HepG2 (cell line): ENCODE results near the gene CCL1. TPM values are rescaled to one million over a fixed set of nuclear protein-coding genes. Genes with fewer than 3 reads are reported as not detected.

Experiments
- ATAC-seq: fragments of 200-7000 bp; cut with Tn5 transposase; 3 replicates; pipeline ENCODE4 v1.9.1; 2020; ENCODE audit warnings: mild to moderate bottlenecking, moderate library complexity
- BruUV-seq: library from RNA; stranded (reverse); fragments of 400-500 nt; replicated peaks from 2 replicates; lab custom pipeline; 2021; lab: Mats Ljungman, UMichigan
- CTCF ChIA-PET: fragments of 300-600 bp; formaldehyde crosslinking; extraction: SDS; loops from one replicate; lab custom pipeline; 2021; ENCODE audit warnings: low total read pairs, inconsistent platforms, low intra/inter-chr PET ratio; lab: Yijun Ruan, JAX
- POLR2A ChIA-PET: fragments of 350-600 bp; sonication (Branson Sonifier 250); formaldehyde crosslinking; loops from one replicate; lab custom pipeline; 2020; ENCODE audit warnings: antibody characterized with exemption, inconsistent platforms; lab: Yijun Ruan, JAX
- DNase-seq: peaks from one replicate; pipeline ENCODE4 v3.0.0-alpha.2; 2015; ENCODE audit warnings: low spot score
- FAIRE-seq: peaks from 3 replicates; lab custom pipeline; 2011; peaks lifted over from hg19 to GRCh38; lab: Jason Lieb, UNC
- H2AFZ ChIP-seq: one replicate; pipeline ENCODE4 v1.6.1; 2011; ENCODE audit warnings: low read length, inconsistent platforms
- H3K27ac ChIP-seq: fragments of 300-600 bp; 3 replicates; pipeline ENCODE4 v1.8.0; 2011; ENCODE audit warnings: mixed run types, mild to moderate bottlenecking, mixed read lengths, low read length, inconsistent platforms; ENCODE audit not compliant: insufficient read depth; ENCODE audit errors: extremely low read length
- H3K27me3 ChIP-seq, 2 experiments: fragments of 200-600 bp in 1 of 2; 2 replicates in 1 of 2; 3 replicates in 1 of 2; pipeline versions ENCODE4 v1.6.0 to v1.8.0; 2011; ENCODE audit warnings: low read length in 2 of 2, mild to moderate bottlenecking in 2 of 2, moderate library complexity in 2 of 2, inconsistent platforms in 1 of 2; ENCODE audit not compliant: insufficient read depth in 2 of 2, control insufficient read depth in 1 of 2
- H3K36me3 ChIP-seq, 2 experiments: fragments of 200-600 bp in 1 of 2; replicated peaks in 1 of 2; 2 replicates in 1 of 2; 3 replicates in 1 of 2; pipeline versions ENCODE4 v1.5.1 to v1.8.0; 2011; ENCODE audit warnings: low read length in 2 of 2, inconsistent platforms in 1 of 2; ENCODE audit not compliant: insufficient read depth in 2 of 2, control insufficient read depth in 1 of 2
- H3K4me1 ChIP-seq: 2 replicates; pipeline ENCODE4 v1.5.1; 2012; ENCODE audit warnings: low read length, inconsistent platforms; ENCODE audit not compliant: insufficient read depth
- H3K4me2 ChIP-seq: 2 replicates; pipeline ENCODE4 v1.6.0; 2011; ENCODE audit warnings: low read depth, low read length, inconsistent platforms
- H3K4me3 ChIP-seq, 3 experiments: fragments of 200-600 bp in 1 of 3; sonication (generic), shearing (Covaris generic) in 1 of 3; replicated peaks in 1 of 3; 2 replicates each; pipeline ENCODE4 v1.5.1; 2011 to 2016; ENCODE audit warnings: low read length in 3 of 3, inconsistent platforms in 2 of 3, low read depth in 2 of 3, mild to moderate bottlenecking in 2 of 3, control low read depth in 1 of 3, mixed read lengths in 1 of 3; ENCODE audit not compliant: insufficient read depth in 1 of 3
- H3K79me2 ChIP-seq: one replicate; pipeline ENCODE4 v1.6.1; 2011; ENCODE audit warnings: low read length, inconsistent platforms; ENCODE audit not compliant: insufficient read depth
- H3K9ac ChIP-seq: 2 replicates; pipeline ENCODE4 v1.6.0; 2011; ENCODE audit warnings: mild to moderate bottlenecking, low read depth, low read length, inconsistent platforms; ENCODE audit not compliant: insufficient read depth
- H3K9me3 ChIP-seq: 2 replicates; pipeline ENCODE4 v1.5.1; 2012; ENCODE audit warnings: mild to moderate bottlenecking, low read length
- H4K20me1 ChIP-seq: 2 replicates; pipeline ENCODE4 v1.6.0; 2011; ENCODE audit warnings: inconsistent platforms, mild to moderate bottlenecking, low read length, moderate library complexity; ENCODE audit not compliant: insufficient read depth
- AFF4 ChIP-seq: sonication (generic); formaldehyde crosslinking; IDR thresholded peaks from 2 replicates; pipeline ENCODE4 v1.4.0; 2020; ENCODE audit warnings: missing genetic modification reagents
- DR1 ChIP-seq: sonication (generic); formaldehyde crosslinking; IDR thresholded peaks from 2 replicates; pipeline ENCODE4 v1.8.0; 2021; ENCODE audit warnings: mild to moderate bottlenecking, missing genetic modification reagents, inconsistent platforms
- HIC2 ChIP-seq: sonication (generic); formaldehyde crosslinking; IDR thresholded peaks from 2 replicates; pipeline ENCODE4 v1.9.0; 2022; ENCODE audit warnings: low read depth, missing genetic modification reagents
- KMT2B ChIP-seq: IDR thresholded peaks from 2 replicates; pipeline ENCODE4 v1.6.1; 2016; ENCODE audit warnings: missing genetic modification reagents, missing compliant biosample characterization
- MYPOP ChIP-seq: sonication (generic); formaldehyde crosslinking; IDR thresholded peaks from 2 replicates; pipeline ENCODE4 v1.8.1; 2023; ENCODE audit warnings: mild to moderate bottlenecking, moderate library complexity, missing genetic modification reagents
- NCOA2 ChIP-seq: sonication (generic); formaldehyde crosslinking; IDR thresholded peaks from 2 replicates; pipeline ENCODE4 v1.8.0; 2022; ENCODE audit warnings: inconsistent platforms
- NR1H2 ChIP-seq: sonication (generic); formaldehyde crosslinking; IDR thresholded peaks from 2 replicates; pipeline ENCODE4 v1.8.1; 2022; ENCODE audit warnings: low read depth, missing genetic modification reagents, borderline replicate concordance
- ONECUT2 ChIP-seq: sonication (generic); formaldehyde crosslinking; IDR thresholded peaks from 2 replicates; pipeline ENCODE4 v1.4.0; 2020; ENCODE audit warnings: missing genetic modification reagents
- RXRB ChIP-seq: IDR thresholded peaks from 2 replicates; pipeline ENCODE4 v1.6.1; 2016; ENCODE audit warnings: borderline replicate concordance, missing genetic modification reagents, missing compliant biosample characterization
- SRSF9 ChIP-seq: fragments of 200-400 bp; formaldehyde crosslinking; IDR thresholded peaks from 2 replicates; pipeline ENCODE4 v1.6.1; 2018; ENCODE audit warnings: borderline replicate concordance, mild to moderate bottlenecking, low read depth, low read length; ENCODE audit not compliant: insufficient read depth, poor library complexity, severe bottlenecking
- TBP ChIP-seq: sonication (generic); formaldehyde crosslinking; IDR thresholded peaks from 2 replicates; pipeline ENCODE4 v1.5.0; 2020; ENCODE audit warnings: missing genetic modification reagents
- USF2 ChIP-seq, 2 experiments: sonication (generic) in 1 of 2; formaldehyde crosslinking in 1 of 2; IDR thresholded peaks; 2 replicates each; pipeline versions ENCODE4 v1.5.1 to v1.6.1; 2011 to 2020; ENCODE audit warnings: borderline replicate concordance in 1 of 2, low read depth in 1 of 2, low read length in 1 of 2, mild to moderate bottlenecking in 1 of 2, missing genetic modification reagents in 1 of 2, moderate library complexity in 1 of 2
- ZNF124 ChIP-seq: sonication (generic); formaldehyde crosslinking; IDR thresholded peaks from 2 replicates; pipeline ENCODE4 v1.4.0; 2020; ENCODE audit warnings: missing genetic modification reagents
- ZNF549 ChIP-seq: sonication (generic); formaldehyde crosslinking; IDR thresholded peaks from 2 replicates; pipeline ENCODE4 v1.5.0; 2020; ENCODE audit warnings: missing genetic modification reagents
- ZSCAN22 ChIP-seq: sonication (generic); formaldehyde crosslinking; IDR thresholded peaks from 2 replicates; pipeline ENCODE4 v1.4.0; 2020; ENCODE audit warnings: mild to moderate bottlenecking, missing genetic modification reagents
- WGBS: methylation state at CpG from one replicate; pipeline ENCODE4 v1.1.6; 2017; ENCODE audit warnings: low lambda C conversion rate; 5-methylcytosine and 5-hydroxymethylcytosine counted together
- in situ Hi-C: cut with HindIII; loops from 2 replicates; pipeline ENCODE4 v1.10.0; 2017; ENCODE audit warnings: low pct_unique_long_range_greater_than_20kb; ENCODE audit not compliant: extremely low pct_ligation_motif_present
- intact Hi-C: fragments of 100-400 bp; cut with micrococcal nuclease; formaldehyde crosslinking; loops from one replicate; pipeline ENCODE4 v1.10.0; 2022; ENCODE audit not compliant: unreplicated experiment
- polyA plus RNA-seq, 8 experiments: library from polyadenylated mRNA; depleted of rRNA in 3 of 8; stranded (reverse) in 7 of 8; unstranded in 1 of 8; fragments of >200 nt; fragmentation: Illumina TruSeq in 4 of 8; extraction: Trizol in 4 of 8; gene quantifications; 2 replicates each; pipeline versions ENCODE4 v1.2.1 to v1.2.3, GENCODE V29; 2011 to 2016; ENCODE audit warnings: low read depth in 4 of 8, missing spikeins in 1 of 8, mixed read lengths in 1 of 8; ENCODE audit not compliant: insufficient read depth in 1 of 8
- total RNA-seq, 5 experiments: library from RNA; depleted of rRNA; stranded (reverse); fragments of >200 nt; fragmentation: Illumina TruSeq; extraction: Trizol; gene quantifications; 2 replicates each; pipeline ENCODE4 v1.2.3, GENCODE V29; 2016; ENCODE audit warnings: low read depth in 1 of 5

CCL1 gene
- total and polyA plus RNA-seq, 2 of the 13 experiments (the other 11 are each of a cell fraction or from before 2014, with no cell fraction given) = not detected

- no peaks in the 10 kb centered on the region for H3K79me2 ChIP-seq
- H3K4me3 ChIP-seq = no peak overlapping the region
- no peak overlapping the region for H3K4me2 ChIP-seq
- FAIRE-seq = no peak
- H3K9ac ChIP-seq = no peak overlapping the region
- BruUV-seq = no TSS peak
- H3K36me3 ChIP-seq = no peaks in the 10 kb centered on the region
- no peaks in the 10 kb centered on the region for H4K20me1 ChIP-seq
- WGBS = 22% methylated on average over 4 of the region's 4 CpGs
- H3K9me3 ChIP-seq = no peaks in the 10 kb centered on the region
- no peak overlapping the region for H3K27ac ChIP-seq
- H3K27me3 ChIP-seq = no peaks in the 10 kb centered on the region; a peak in 1 of 5 replicates
- ChIA-PET CTCF (no interaction called here), POLR2A (no interaction called here)
- H2AFZ ChIP-seq = no peak overlapping the region
- intact Hi-C loops = no loop called here
- ATAC-seq = no peak
- no peaks in the 10 kb centered on the region for H3K4me1 ChIP-seq
- no peak for DNase-seq
- in situ Hi-C loops = no loop called here
- TF ChIP-seq KMT2B (no peak), RXRB (CRISPR knock-in tag) (no peak), AFF4 (CRISPR knock-in tag) (no peak), TBP (CRISPR knock-in tag) (no peak), NR1H2 (CRISPR knock-in tag) (no peak), HIC2 (no peak), USF2 (IDR thresholded peaks at IDR 0.05; ENCODE audit: low read depth, low read length) (no peak), USF2 (CRISPR knock-in tag; IDR thresholded peaks at IDR 0.05; ENCODE audit: borderline replicate concordance) (no peak), ONECUT2 (CRISPR knock-in tag) (no peak), NCOA2 (CRISPR knock-in tag) (no peak), ZNF124 (CRISPR knock-in tag) (no peak), DR1 (no peak), MYPOP (CRISPR knock-in tag) (no peak), ZSCAN22 (CRISPR knock-in tag) (no peak), SRSF9 (no peak), ZNF549 (no peak)
Measured at GRCh38 chr17:34349751-34350150, 13.3 kb downstream of the CCL1 start.
